ENCODE data around the gene ZYG11B. TPM values are rescaled to one million over a fixed set of nuclear protein-coding genes. Genes with fewer than 3 reads are reported as not detected.

The ZYG11B gene
- total RNA-seq, result 10 to 100 TPM; 28.9 to 32.3 TPM
- polyA plus RNA-seq, result 1 to 10 TPM; 7.6 to 7.8 TPM
- long read RNA-seq, donor 1, full-length matches to known transcripts, result 1 of 19 reads
- long read RNA-seq, donor 1, partial matches to known transcripts, result 2 of 19 reads
- long read RNA-seq, donor 1, other reads (novel, unspliced or antisense), result 16 of 19 reads
- long read RNA-seq, donor 2, full-length matches to known transcripts, result 3 of 15 reads
- long read RNA-seq, donor 2, partial matches to known transcripts, result 3 of 15 reads
- long read RNA-seq, donor 2, other reads (novel, unspliced or antisense), result 9 of 15 reads

GRCh38 chr1:52726265-52727113 is at the start of gene ZYG11B:
Gene ZYG11B, plus strand, starts transcription at chr1:52726453. Its CDS starts 201 bp downstream, at chr1:52726654.
- ATAC-seq (ENCODE audit: low FRiP score) (peak; percentile 96), DNase-seq (peak; percentile 95 to 97)
- intact Hi-C loops (cut with DNase I), result loop anchor here in 1 of 2 donors (10.0 kb wide), 1 partner anchor 458 kb away; no protein-coding TSS in a partner anchor
- 0 to 1% methylated on average over 37 to 59 of the region's 59 CpGs for WGBS, 2 donors
- Histone ChIP-seq H3K27me3 (ENCODE audit: control insufficient read depth in 1 of 2, insufficient read depth in 2 of 2, low read length in 1 of 2) (no peaks in the 10 kb centered on the region), H3K36me3 (ENCODE audit: control insufficient read depth in 1 of 2, insufficient read depth in 2 of 2, low read length in 1 of 2) (no peaks in the 10 kb centered on the region), H3K4me1 (ENCODE audit: control insufficient read depth in 1 of 2, insufficient read depth in 2 of 2, low read length in 2 of 2) (peaks cover 1 to 4% of the 10 kb centered on the region in 2 donors), H3K9me3 (ENCODE audit: control insufficient read depth, low read length) (no peaks in the 10 kb centered on the region), H3K27ac (ENCODE audit: low read depth in 1 of 2, low read length in 2 of 2) (peak within 1 kb of the TSS in 1 of 2 donors; percentile 59), H3K4me3 (ENCODE audit: low read length in 2 of 2) (peak within 1 kb of the TSS; percentile 91 to 96)

GRCh38 chr1:52677076-52677806 is 49.0 kb upstream of the ZYG11B start:
- ATAC-seq (ENCODE audit: low FRiP score) (no peak), DNase-seq (no peak)
- H3K4me1 ChIP-seq (ENCODE audit: control insufficient read depth in 1 of 2, insufficient read depth in 2 of 2, low read length in 2 of 2), result no peaks in the 10 kb centered on the region
- WGBS, 2 donors, result 61 to 66% methylated on average over 6 of the region's 6 CpGs
- no peak overlapping the region for H3K4me3 ChIP-seq (ENCODE audit: low read length in 2 of 2)
- no peaks in the 10 kb centered on the region for H3K9me3 ChIP-seq (ENCODE audit: control insufficient read depth, low read length)
- H3K27me3 ChIP-seq (ENCODE audit: control insufficient read depth in 1 of 2, insufficient read depth in 2 of 2, low read length in 1 of 2), result no peaks in the 10 kb centered on the region
- intact Hi-C loops (cut with DNase I), result no loop called here
- H3K27ac ChIP-seq (ENCODE audit: low read depth in 1 of 2, low read length in 2 of 2), result no peak overlapping the region
- H3K36me3 ChIP-seq (ENCODE audit: control insufficient read depth in 1 of 2, insufficient read depth in 2 of 2, low read length in 1 of 2), result no peaks in the 10 kb centered on the region

GRCh38 chr1:52679048-52679447 is 47.2 kb upstream of the ZYG11B start:
- WGBS, 2 donors, result 94 to 100% methylated on average over 1 of the region's 1 CpG
- H3K9me3 ChIP-seq (ENCODE audit: control insufficient read depth, low read length), result no peaks in the 10 kb centered on the region
- no peaks in the 10 kb centered on the region for H3K36me3 ChIP-seq (ENCODE audit: control insufficient read depth in 1 of 2, insufficient read depth in 2 of 2, low read length in 1 of 2)
- no peak for DNase-seq
- intact Hi-C loops (cut with DNase I), result no loop called here
- no peak overlapping the region for H3K4me3 ChIP-seq (ENCODE audit: low read length in 2 of 2)
- H3K27me3 ChIP-seq (ENCODE audit: control insufficient read depth in 1 of 2, insufficient read depth in 2 of 2, low read length in 1 of 2), result no peaks in the 10 kb centered on the region
- no peaks in the 10 kb centered on the region for H3K4me1 ChIP-seq (ENCODE audit: control insufficient read depth in 1 of 2, insufficient read depth in 2 of 2, low read length in 2 of 2)
- ATAC-seq (ENCODE audit: low FRiP score), result no peak
- no peak overlapping the region for H3K27ac ChIP-seq (ENCODE audit: low read depth in 1 of 2, low read length in 2 of 2)

GRCh38 chr1:52679498-52679897 is 46.8 kb upstream of the ZYG11B start:
- H3K9me3 ChIP-seq (ENCODE audit: control insufficient read depth, low read length), result no peaks in the 10 kb centered on the region
- H3K4me3 ChIP-seq (ENCODE audit: low read length in 2 of 2), result no peak overlapping the region
- DNase-seq (no peak), ATAC-seq (ENCODE audit: low FRiP score) (no peak)
- intact Hi-C loops (cut with DNase I), result no loop called here
- no peaks in the 10 kb centered on the region for H3K4me1 ChIP-seq (ENCODE audit: control insufficient read depth in 1 of 2, insufficient read depth in 2 of 2, low read length in 2 of 2)
- no peaks in the 10 kb centered on the region for H3K27me3 ChIP-seq (ENCODE audit: control insufficient read depth in 1 of 2, insufficient read depth in 2 of 2, low read length in 1 of 2)
- no peak overlapping the region for H3K27ac ChIP-seq (ENCODE audit: low read depth in 1 of 2, low read length in 2 of 2)
- 93 to 96% methylated on average over 5 of the region's 5 CpGs for whole genome bisulfite sequencing, 2 donors
- H3K36me3 ChIP-seq (ENCODE audit: control insufficient read depth in 1 of 2, insufficient read depth in 2 of 2, low read length in 1 of 2), result no peaks in the 10 kb centered on the region

- H3K36me3 ChIP-seq (ENCODE audit: control insufficient read depth in 1 of 2, insufficient read depth in 2 of 2, low read length in 1 of 2), result no peaks in the 10 kb centered on the region
- H3K27ac ChIP-seq (ENCODE audit: low read depth in 1 of 2, low read length in 2 of 2), result no peak overlapping the region
- no peaks in the 10 kb centered on the region for H3K9me3 ChIP-seq (ENCODE audit: control insufficient read depth, low read length)
- intact Hi-C loops (cut with DNase I), result no loop called here
- no peaks in the 10 kb centered on the region for H3K4me1 ChIP-seq (ENCODE audit: control insufficient read depth in 1 of 2, insufficient read depth in 2 of 2, low read length in 2 of 2)
- DNase-seq (no peak), ATAC-seq (ENCODE audit: low FRiP score) (no peak)
- no peak overlapping the region for H3K4me3 ChIP-seq (ENCODE audit: low read length in 2 of 2)
- 91 to 95% methylated on average over 3 of the region's 3 CpGs for WGBS, 2 donors
- H3K27me3 ChIP-seq (ENCODE audit: control insufficient read depth in 1 of 2, insufficient read depth in 2 of 2, low read length in 1 of 2), result no peaks in the 10 kb centered on the region
Observed at GRCh38 chr1:52680353-52680752, 45.9 kb upstream of the ZYG11B start.

- H3K9me3 ChIP-seq (ENCODE audit: control insufficient read depth, low read length), result no peaks in the 10 kb centered on the region
- intact Hi-C loops (cut with DNase I), result no loop called here
- H3K4me3 ChIP-seq (ENCODE audit: low read length in 2 of 2), result no peak overlapping the region
- DNase-seq, result no peak
- no peaks in the 10 kb centered on the region for H3K27me3 ChIP-seq (ENCODE audit: control insufficient read depth in 1 of 2, insufficient read depth in 2 of 2, low read length in 1 of 2)
- WGBS, 2 donors, result 85% methylated on average over 4 of the region's 4 CpGs
- H3K27ac ChIP-seq (ENCODE audit: low read depth in 1 of 2, low read length in 2 of 2), result no peak overlapping the region
- H3K4me1 ChIP-seq (ENCODE audit: control insufficient read depth in 1 of 2, insufficient read depth in 2 of 2, low read length in 2 of 2), result no peaks in the 10 kb centered on the region
- ATAC-seq (ENCODE audit: low FRiP score), result no peak
- no peaks in the 10 kb centered on the region for H3K36me3 ChIP-seq (ENCODE audit: control insufficient read depth in 1 of 2, insufficient read depth in 2 of 2, low read length in 1 of 2)
Observed at GRCh38 chr1:52681136-52681535, 45.1 kb upstream of the ZYG11B start.

- no peak for ATAC-seq (ENCODE audit: low FRiP score)
- H3K4me3 ChIP-seq (ENCODE audit: low read length in 2 of 2), result no peak overlapping the region
- H3K9me3 ChIP-seq (ENCODE audit: control insufficient read depth, low read length), result no peaks in the 10 kb centered on the region
- WGBS, 2 donors, result 92 to 94% methylated on average over 4 of the region's 4 CpGs
- no peak for DNase-seq
- H3K36me3 ChIP-seq (ENCODE audit: control insufficient read depth in 1 of 2, insufficient read depth in 2 of 2, low read length in 1 of 2), result peaks cover 0 to 4% of the 10 kb centered on the region in 2 donors
- no peak overlapping the region for H3K27ac ChIP-seq (ENCODE audit: low read depth in 1 of 2, low read length in 2 of 2)
- H3K4me1 ChIP-seq (ENCODE audit: control insufficient read depth in 1 of 2, insufficient read depth in 2 of 2, low read length in 2 of 2), result no peaks in the 10 kb centered on the region
- H3K27me3 ChIP-seq (ENCODE audit: control insufficient read depth in 1 of 2, insufficient read depth in 2 of 2, low read length in 1 of 2), result no peaks in the 10 kb centered on the region
- intact Hi-C loops (cut with DNase I), result no loop called here
Observed at GRCh38 chr1:52683367-52683940, 42.8 kb upstream of the ZYG11B start.

- WGBS, 2 donors, result 90 to 95% methylated on average over 1 of the region's 1 CpG
- Histone ChIP-seq H3K4me3 (ENCODE audit: low read length in 2 of 2) (no peak overlapping the region), H3K9me3 (ENCODE audit: control insufficient read depth, low read length) (no peaks in the 10 kb centered on the region), H3K36me3 (ENCODE audit: control insufficient read depth in 1 of 2, insufficient read depth in 2 of 2, low read length in 1 of 2) (peaks cover 0 to 4% of the 10 kb centered on the region in 2 donors), H3K27me3 (ENCODE audit: control insufficient read depth in 1 of 2, insufficient read depth in 2 of 2, low read length in 1 of 2) (no peaks in the 10 kb centered on the region), H3K4me1 (ENCODE audit: control insufficient read depth in 1 of 2, insufficient read depth in 2 of 2, low read length in 2 of 2) (no peaks in the 10 kb centered on the region), H3K27ac (ENCODE audit: low read depth in 1 of 2, low read length in 2 of 2) (no peak overlapping the region)
- no peak for ATAC-seq (ENCODE audit: low FRiP score)
- intact Hi-C loops (cut with DNase I), result no loop called here
- DNase-seq, result no peak
Observed at GRCh38 chr1:52684545-52684944, 41.7 kb upstream of the ZYG11B start.
